ENCODE measurements around the gene FBXW11. TPM values are rescaled to one million over a fixed set of nuclear protein-coding genes. Genes with fewer than 3 reads are reported as not detected.
A peak's percentile ranks its signal among the peaks of the same experiment; 100 is the strongest.

Gene FBXW11
- total and polyA plus RNA-seq, 2 donors (not counting 1 experiment from before 2014, with no cell fraction given) = 19.7 to 62.4 TPM

DNA sequence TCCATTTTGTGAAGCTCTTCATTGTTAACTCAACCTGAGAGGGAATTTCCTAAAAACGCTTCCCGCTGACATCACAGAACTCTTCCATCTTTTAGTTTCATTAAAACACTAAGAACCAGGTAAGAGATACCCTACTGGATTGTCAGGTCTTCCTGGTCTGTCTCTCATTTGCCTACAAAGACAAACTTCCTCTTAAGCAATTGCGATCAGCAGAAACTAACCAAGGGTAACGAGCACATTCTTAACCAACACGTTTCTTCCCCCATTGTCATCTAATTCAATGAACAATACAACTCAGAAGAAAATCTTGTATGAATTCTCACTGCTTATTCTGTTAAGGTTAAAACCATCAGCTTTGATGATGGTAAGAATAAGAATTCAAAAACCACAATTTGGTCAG lies 6.6 kb downstream of the FBXW11 start:
- peak overlapping the region; percentile 52 for H3K4me2 ChIP-seq (replicated peaks; ENCODE audit: low read depth, low read length, poor library complexity, severe bottlenecking)
- peak; percentile 80 for DNase-seq
- Mint-ChIP-seq H3K4me3 (peak overlapping the region; percentile 68), H3K4me1 (peaks cover 84% of the 10 kb centered on the region), H3K27me3 (no peaks in the 10 kb centered on the region), H3K27ac (peak overlapping the region; percentile 79), H3K9me3 (ENCODE audit: insufficient read depth) (peaks cover 2% of the 10 kb centered on the region)
- H3K4me1 ChIP-seq (ENCODE audit: control insufficient read depth in 2 of 2, insufficient read depth in 2 of 2, low read length in 2 of 2) = peaks cover 79 to 91% of the 10 kb centered on the region in 2 donors
- peak; percentile 92 for ATAC-seq (ENCODE audit: low read depth)
- H4K20me1 ChIP-seq (ENCODE audit: control insufficient read depth, insufficient read depth, low read length, poor library complexity, severe bottlenecking) = peaks cover 30% of the 10 kb centered on the region
- H3K27me3 ChIP-seq (replicated peaks in 1 of 4; ENCODE audit: control extremely low read depth in 1 of 4, control insufficient read depth in 3 of 4, insufficient read depth in 4 of 4, low read length in 3 of 4) = no peaks in the 10 kb centered on the region
- peaks cover 2 to 15% of the 10 kb centered on the region in 2 experiments for H3K36me3 ChIP-seq (replicated peaks in 1 of 2; ENCODE audit: control extremely low read depth in 1 of 2, control insufficient read depth in 1 of 2, extremely low read depth in 1 of 2, insufficient read depth in 2 of 2, low read length in 1 of 2)
- no peak overlapping the region for H2AFZ ChIP-seq (ENCODE audit: insufficient read depth, low read depth, low read length, poor library complexity, severe bottlenecking)
- 29% methylated on average over 5 of the region's 5 CpGs for WGBS (ENCODE audit: insufficient coverage)
- ChIA-PET POLR2A (no interaction called here), CTCF (interaction anchor here (1.2 kb wide), 1 partner anchor 88 kb away, joined by 5 read pairs; no protein-coding TSS in a partner anchor)
- intact Hi-C loops (cut with micrococcal nuclease) = loop anchor here (5.0 to 10.0 kb wide), 4 partner anchors 33 to 1145 kb away; partner anchors contain the start of genes BNIP1 and DUSP1
- H3K79me2 ChIP-seq (ENCODE audit: control insufficient read depth, insufficient read depth, low read length) = peaks cover 99% of the 10 kb centered on the region
- H3K9me3 ChIP-seq (ENCODE audit: control extremely low read depth in 1 of 3, control insufficient read depth in 2 of 3, insufficient read depth in 1 of 3, low read length in 2 of 3) = no peaks in the 10 kb centered on the region
- no peak for TF ChIP-seq EZH2 (IDR thresholded peaks at IDR 0.05; ENCODE audit: borderline replicate concordance, insufficient read depth, low read depth, low read length, poor library complexity, severe bottlenecking)
- TF ChIP-seq, protein P1, sequence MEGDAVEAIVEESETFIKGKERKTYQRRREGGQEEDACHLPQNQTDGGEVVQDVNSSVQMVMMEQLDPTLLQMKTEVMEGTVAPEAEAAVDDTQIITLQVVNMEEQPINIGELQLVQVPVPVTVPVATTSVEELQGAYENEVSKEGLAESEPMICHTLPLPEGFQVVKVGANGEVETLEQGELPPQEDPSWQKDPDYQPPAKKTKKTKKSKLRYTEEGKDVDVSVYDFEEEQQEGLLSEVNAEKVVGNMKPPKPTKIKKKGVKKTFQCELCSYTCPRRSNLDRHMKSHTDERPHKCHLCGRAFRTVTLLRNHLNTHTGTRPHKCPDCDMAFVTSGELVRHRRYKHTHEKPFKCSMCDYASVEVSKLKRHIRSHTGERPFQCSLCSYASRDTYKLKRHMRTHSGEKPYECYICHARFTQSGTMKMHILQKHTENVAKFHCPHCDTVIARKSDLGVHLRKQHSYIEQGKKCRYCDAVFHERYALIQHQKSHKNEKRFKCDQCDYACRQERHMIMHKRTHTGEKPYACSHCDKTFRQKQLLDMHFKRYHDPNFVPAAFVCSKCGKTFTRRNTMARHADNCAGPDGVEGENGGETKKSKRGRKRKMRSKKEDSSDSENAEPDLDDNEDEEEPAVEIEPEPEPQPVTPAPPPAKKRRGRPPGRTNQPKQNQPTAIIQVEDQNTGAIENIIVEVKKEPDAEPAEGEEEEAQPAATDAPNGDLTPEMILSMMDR (IDR thresholded peaks at IDR 0.05) = no peak
- peak overlapping the region in 1 of 5 experiments; percentile 17 for H3K4me3 ChIP-seq (ENCODE audit: control extremely low read depth in 1 of 5, extremely low read depth in 1 of 5, insufficient read depth in 1 of 5, low read depth in 2 of 5, low read length in 4 of 5)
- peak overlapping the region; percentile 24 for H3K9ac ChIP-seq (ENCODE audit: low read length)
- peak overlapping the region; percentile 68 to 90 for H3K27ac ChIP-seq (ENCODE audit: low read length in 2 of 2)

DNA sequence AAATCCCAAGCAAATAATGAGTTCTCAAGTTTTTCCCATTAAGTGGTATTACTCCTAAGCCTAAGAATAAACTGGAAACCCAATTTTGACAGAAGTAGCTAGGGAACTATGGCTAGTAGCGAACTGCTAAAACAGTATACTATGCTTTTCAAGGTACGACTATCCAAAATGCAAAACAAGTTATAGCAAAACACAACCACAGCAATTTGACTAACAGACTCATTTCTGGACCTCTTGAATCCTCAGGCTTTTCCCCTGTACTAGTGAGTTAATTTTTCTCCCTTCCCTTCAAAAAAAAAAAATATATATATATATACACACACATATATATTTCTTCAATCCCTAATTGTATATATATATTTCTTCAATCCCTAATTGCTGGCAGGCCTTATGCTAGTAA lies 7.3 kb downstream of the FBXW11 start:
- Histone ChIP-seq H3K9ac (ENCODE audit: low read length) (no peak overlapping the region), H3K4me2 (replicated peaks; ENCODE audit: low read depth, low read length, poor library complexity, severe bottlenecking) (peak overlapping the region; percentile 52), H2AFZ (ENCODE audit: insufficient read depth, low read depth, low read length, poor library complexity, severe bottlenecking) (no peak overlapping the region), H4K20me1 (ENCODE audit: control insufficient read depth, insufficient read depth, low read length, poor library complexity, severe bottlenecking) (peaks cover 30% of the 10 kb centered on the region), H3K36me3 (replicated peaks in 1 of 2; ENCODE audit: control extremely low read depth in 1 of 2, control insufficient read depth in 1 of 2, extremely low read depth in 1 of 2, insufficient read depth in 2 of 2, low read length in 1 of 2) (peaks cover 2 to 17% of the 10 kb centered on the region in 2 experiments), H3K9me3 (ENCODE audit: control extremely low read depth in 1 of 3, control insufficient read depth in 2 of 3, insufficient read depth in 1 of 3, low read length in 2 of 3) (no peaks in the 10 kb centered on the region), H3K27ac (ENCODE audit: low read length in 2 of 2) (peak overlapping the region; percentile 68 to 90), H3K4me3 (ENCODE audit: control extremely low read depth in 1 of 5, extremely low read depth in 1 of 5, insufficient read depth in 1 of 5, low read depth in 2 of 5, low read length in 4 of 5) (no peak overlapping the region), H3K79me2 (ENCODE audit: control insufficient read depth, insufficient read depth, low read length) (peaks cover 99% of the 10 kb centered on the region), H3K4me1 (ENCODE audit: control insufficient read depth in 2 of 2, insufficient read depth in 2 of 2, low read length in 2 of 2) (peaks cover 79 to 91% of the 10 kb centered on the region in 2 donors), H3K27me3 (replicated peaks in 1 of 4; ENCODE audit: control extremely low read depth in 1 of 4, control insufficient read depth in 3 of 4, insufficient read depth in 4 of 4, low read length in 3 of 4) (no peaks in the 10 kb centered on the region)
- Mint-ChIP-seq H3K4me1 (peaks cover 86% of the 10 kb centered on the region), H3K27ac (peak overlapping the region; percentile 61), H3K27me3 (no peaks in the 10 kb centered on the region), H3K4me3 (peak overlapping the region; percentile 13), H3K9me3 (ENCODE audit: insufficient read depth) (peaks cover 2% of the 10 kb centered on the region)
- TF ChIP-seq, protein P1 (IDR thresholded peaks at IDR 0.05) = no peak
- ATAC-seq (ENCODE audit: low read depth) (no peak), DNase-seq (no peak)
- ChIA-PET POLR2A (no interaction called here), CTCF (interaction anchor here (1.2 to 1.5 kb wide), 2 partner anchors 87 to 189 kb away, joined by 3 to 5 read pairs; partner anchors contain the start of gene STK10)
- no CpG with 5 or more reads among the region's 2 CpGs for WGBS (ENCODE audit: insufficient coverage)
- intact Hi-C loops (cut with micrococcal nuclease) = no loop called here
